Lower leg skin (tissue), 3 donors: ENCODE results near the gene DOCK1.

Experiments
- POLR2A ChIP-seq, 2 donors: fragments of 450-650 bp; IDR thresholded peaks; one replicate each; pipeline ENCODE4 v1.6.1; 2016 to 2017; ENCODE audit warnings: antibody characterized with exemption in 2 of 2, mild to moderate bottlenecking in 1 of 2, moderate library complexity in 1 of 2
- TF ChIP-seq, protein P1 (sequence below), 3 donors: fragments of 450-650 bp; IDR thresholded peaks; one replicate each; pipeline ENCODE4 v1.5.1; 2016; ENCODE audit warnings: antibody characterized with exemption in 3 of 3, mild to moderate bottlenecking in 3 of 3, moderate library complexity in 2 of 3

DNA sequence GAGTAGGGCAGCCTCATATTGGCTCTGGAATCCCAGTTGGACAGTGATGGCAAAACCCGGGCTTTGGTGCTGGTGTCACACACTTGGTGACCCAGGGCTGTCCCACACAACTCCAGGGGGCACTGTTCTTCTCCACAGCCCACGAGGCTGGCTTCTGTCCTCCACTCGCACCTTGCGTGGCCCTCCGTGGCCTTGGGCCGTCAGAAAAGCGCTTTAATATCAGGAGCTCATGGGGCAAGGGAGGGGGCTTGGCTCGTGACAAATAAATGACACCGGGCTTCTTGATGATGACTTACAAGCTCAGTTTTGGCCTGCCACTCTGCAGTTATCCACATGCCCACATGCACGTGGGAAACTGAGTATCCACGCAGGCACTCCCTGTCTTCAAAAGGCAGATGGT is 8.1 kb downstream of the DOCK1 start:
- no peak for TF ChIP-seq POLR2A (IDR thresholded peaks at IDR 0.05)
- TF ChIP-seq, protein P1, sequence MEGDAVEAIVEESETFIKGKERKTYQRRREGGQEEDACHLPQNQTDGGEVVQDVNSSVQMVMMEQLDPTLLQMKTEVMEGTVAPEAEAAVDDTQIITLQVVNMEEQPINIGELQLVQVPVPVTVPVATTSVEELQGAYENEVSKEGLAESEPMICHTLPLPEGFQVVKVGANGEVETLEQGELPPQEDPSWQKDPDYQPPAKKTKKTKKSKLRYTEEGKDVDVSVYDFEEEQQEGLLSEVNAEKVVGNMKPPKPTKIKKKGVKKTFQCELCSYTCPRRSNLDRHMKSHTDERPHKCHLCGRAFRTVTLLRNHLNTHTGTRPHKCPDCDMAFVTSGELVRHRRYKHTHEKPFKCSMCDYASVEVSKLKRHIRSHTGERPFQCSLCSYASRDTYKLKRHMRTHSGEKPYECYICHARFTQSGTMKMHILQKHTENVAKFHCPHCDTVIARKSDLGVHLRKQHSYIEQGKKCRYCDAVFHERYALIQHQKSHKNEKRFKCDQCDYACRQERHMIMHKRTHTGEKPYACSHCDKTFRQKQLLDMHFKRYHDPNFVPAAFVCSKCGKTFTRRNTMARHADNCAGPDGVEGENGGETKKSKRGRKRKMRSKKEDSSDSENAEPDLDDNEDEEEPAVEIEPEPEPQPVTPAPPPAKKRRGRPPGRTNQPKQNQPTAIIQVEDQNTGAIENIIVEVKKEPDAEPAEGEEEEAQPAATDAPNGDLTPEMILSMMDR (IDR thresholded peaks at IDR 0.05), result no peak
